GM21825 (cell line): ENCODE data around the gene IL7R.

Experiments
- ATAC-seq: cut with Tn5 transposase; IDR thresholded peaks from one replicate; pipeline ENCODE4 v1.9.1; 2021; ENCODE audit warnings: mild to moderate bottlenecking, moderate library complexity; ENCODE audit not compliant: unreplicated experiment

The IL7R gene, protein sequence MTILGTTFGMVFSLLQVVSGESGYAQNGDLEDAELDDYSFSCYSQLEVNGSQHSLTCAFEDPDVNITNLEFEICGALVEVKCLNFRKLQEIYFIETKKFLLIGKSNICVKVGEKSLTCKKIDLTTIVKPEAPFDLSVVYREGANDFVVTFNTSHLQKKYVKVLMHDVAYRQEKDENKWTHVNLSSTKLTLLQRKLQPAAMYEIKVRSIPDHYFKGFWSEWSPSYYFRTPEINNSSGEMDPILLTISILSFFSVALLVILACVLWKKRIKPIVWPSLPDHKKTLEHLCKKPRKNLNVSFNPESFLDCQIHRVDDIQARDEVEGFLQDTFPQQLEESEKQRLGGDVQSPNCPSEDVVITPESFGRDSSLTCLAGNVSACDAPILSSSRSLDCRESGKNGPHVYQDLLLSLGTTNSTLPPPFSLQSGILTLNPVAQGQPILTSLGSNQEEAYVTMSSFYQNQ

DNA sequence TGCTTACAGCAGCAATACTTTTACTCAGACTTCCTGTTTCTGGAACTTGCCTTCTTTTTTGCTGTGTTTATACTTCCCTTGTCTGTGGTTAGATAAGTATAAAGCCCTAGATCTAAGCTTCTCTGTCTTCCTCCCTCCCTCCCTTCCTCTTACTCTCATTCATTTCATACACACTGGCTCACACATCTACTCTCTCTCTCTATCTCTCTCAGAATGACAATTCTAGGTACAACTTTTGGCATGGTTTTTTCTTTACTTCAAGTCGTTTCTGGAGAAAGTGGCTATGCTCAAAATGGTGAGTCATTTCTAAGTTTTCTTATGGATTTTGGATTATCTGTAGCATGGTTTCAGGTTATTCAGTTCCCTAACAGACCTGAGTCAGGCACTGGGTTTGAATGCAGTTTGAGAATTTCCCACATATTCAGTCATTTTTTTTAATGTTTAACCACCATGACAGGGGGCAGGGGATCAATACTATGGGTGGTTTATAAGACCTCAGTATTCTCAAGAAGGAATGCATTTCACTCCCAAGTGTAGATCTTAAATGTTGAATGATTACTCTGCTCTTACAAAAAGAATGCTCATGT is at the start of gene IL7R:
TSS of gene IL7R (plus strand) at position 127 of the 587 bp plus-strand sequence. CDS start at position 214, 87 bp downstream.
- ATAC-seq = no peak

- no peak for ATAC-seq
Observed at GRCh38 chr5:35810601-35811000, 46.1 kb upstream of the IL7R start.

DNA sequence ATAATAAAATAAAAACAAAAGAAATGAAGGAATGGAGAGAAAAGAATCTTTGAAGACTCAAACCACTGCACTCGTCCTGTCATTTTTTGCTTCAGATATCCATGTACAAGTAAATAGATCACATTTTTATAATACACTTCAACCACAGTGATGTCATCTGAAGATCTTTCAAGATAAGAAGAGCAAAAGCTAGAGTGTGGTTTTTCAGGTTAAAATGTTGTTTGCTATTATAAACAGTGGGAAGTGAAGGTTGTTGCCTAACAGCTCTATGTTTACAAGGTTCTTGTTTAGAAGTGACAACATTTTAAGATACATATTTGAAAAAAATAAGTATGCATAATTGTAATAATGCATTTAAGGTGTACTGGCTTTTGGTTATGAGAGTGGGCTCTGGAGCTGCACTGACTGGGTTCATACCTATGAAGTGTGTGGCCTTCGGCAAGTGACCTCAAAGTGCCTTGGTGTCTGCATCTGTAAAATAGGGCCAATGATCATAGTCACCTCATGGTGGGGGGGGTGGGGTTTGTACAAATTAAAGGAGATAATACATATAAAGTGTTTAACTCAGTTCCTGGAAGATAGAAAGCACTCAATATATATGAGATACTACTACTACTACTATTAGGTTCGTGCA is 45.5 kb upstream of the IL7R start:
- ATAC-seq = no peak

DNA sequence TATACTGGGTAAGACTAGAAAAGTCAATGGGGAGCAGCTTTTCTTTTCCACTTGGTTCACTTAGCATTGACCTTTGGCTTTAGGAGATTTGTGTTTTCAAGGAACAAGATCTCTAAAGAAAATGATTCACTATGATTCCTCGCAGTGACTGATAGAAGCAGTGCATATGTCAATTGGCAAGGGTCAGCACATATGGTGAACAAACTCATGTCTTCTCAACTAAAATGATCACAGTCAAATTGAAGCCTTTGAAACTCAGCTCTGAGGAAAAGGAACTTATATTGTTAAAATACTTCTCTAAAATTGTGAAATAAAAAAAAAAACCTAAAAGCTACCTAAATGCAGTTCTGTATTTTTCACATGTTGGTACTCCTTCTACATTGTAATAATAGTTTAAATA is 43.2 kb upstream of the IL7R start:
- ATAC-seq = no peak

DNA sequence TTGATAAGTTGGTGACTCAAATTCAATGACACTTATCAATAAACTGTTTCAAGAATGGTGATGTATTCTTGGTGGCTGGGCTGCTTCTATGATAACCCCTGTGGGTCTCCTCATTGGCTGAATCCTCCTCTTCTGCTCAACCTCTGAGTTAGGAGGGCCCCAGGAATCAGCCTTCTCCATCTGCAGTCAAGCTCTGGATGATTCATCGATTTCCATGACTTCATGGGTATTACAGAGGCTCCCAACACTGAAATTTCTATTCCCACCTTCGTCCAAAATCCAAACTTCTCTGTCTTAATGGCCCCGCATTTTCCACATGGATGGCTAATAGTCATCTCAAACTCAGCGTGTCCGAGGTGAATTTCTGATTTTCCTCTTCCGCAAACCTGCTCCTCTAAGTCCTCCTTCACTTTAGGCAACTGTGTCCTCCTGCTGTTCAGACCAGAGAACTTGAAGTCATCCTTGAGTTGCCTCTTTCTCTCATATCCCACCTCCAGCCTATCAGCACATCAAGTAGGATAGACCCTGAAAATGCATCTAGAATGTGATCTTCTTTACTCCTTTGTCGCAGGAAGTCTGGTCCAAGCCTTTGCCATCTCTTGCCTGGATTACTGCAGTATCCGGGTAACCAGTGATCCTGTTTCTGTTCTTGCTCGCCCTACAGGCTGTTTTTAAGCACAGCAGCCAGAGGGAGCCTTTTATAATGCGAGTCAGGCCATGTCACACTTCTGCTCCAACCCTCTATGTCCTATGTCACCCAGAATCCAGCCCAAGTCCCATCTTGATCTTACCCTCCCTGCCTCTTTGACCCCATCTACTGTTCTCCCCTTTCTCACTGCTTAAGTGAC is 41.4 kb upstream of the IL7R start:
- ATAC-seq = no peak

DNA sequence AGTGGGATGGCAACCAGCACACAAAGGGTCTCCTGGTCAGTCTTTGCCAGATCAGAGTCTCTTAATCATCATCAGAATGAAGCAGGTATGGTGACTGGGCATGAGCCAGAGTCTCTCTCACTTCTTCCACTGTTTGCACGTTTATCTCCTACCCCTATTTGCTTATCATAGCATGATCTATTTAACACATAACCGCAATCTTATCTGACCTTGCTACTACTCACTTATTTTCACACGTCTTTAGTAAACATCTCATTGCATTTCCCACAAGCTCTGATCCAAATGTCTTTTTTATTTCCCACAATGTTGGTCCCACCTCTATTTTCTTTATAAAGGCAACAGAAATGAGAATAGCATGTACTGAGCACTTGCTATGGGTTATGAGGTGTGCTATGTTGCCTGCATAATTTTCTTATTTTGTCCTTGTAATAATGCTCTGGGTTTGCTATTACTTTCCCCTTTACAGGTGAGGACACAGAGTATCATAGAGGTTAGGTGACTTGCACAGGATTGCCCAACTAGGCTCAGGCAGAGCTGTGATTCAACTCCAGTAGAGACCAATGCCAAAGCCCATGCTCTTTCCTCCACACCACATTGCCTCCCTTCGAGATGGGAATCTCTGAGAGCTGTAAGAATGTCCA is 39.7 kb upstream of the IL7R start:
- ATAC-seq = no peak

GRCh38 chr5:35819026-35819425 is 37.7 kb upstream of the IL7R start:
- ATAC-seq = no peak

- ATAC-seq = no peak
Observed at GRCh38 chr5:35819668-35820067, 37.0 kb upstream of the IL7R start.

GRCh38 chr5:35820735-35821134 is 36.0 kb upstream of the IL7R start:
- no peak for ATAC-seq

DNA sequence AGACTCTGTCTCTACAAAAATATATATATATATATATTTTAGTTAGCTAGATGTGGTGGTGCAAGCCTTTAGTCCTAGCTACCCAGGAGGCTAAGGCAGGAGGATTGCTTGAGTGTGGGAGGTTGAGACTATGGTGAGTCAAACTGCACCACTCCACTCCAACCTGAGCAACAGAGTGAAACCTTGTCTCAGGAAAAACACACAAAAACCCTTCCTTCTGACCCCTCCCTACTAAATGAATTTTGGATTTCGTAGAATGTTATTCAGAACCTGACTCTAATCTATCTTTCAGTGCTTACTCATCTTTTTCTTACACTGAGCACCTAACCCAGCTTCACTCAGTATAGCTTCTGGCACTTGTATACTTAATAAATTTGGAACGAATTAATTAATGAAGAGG is 35.2 kb upstream of the IL7R start:
- no peak for ATAC-seq

DNA sequence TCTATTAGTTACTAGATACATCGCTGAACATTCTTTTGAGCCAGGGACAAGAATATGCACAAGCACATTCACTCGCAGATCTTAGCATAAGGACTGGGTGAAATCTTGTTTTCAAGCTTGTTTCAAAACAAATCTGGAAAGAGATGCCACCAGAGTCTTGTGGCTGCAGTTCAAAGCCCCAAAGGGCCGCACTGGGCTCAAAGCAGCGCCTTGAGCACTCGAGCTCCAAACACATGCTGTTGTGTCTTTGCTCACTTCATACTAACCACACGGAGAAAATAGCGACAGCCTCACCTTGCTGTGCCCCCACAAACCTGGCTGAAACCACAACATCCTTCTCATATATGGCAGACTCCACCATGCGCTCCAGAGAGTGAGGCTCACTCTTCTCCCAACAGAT is 34.2 kb upstream of the IL7R start:
- ATAC-seq = no peak

- no peak for ATAC-seq
Observed at GRCh38 chr5:35823347-35824098, 33.2 kb upstream of the IL7R start.

DNA sequence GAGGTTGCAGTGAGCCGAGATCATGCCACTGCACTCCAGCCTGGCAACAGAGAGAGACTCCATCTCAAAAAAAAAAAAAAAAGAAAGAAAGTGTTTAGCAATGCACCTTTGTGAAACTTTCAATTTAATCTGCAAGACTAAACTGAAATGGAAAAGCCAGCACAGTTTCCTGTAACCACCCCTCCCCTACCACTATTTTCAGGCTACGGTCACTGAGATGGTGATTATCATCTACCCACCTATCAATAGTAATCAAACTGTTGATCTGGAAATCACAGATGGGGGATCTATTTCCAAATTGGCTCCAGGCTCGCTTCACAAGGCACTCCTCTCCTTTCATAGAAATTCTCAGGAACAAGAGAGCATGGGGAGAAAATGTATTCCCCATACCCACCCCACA is 30.6 kb upstream of the IL7R start:
- no peak for ATAC-seq

GRCh38 chr5:35826554-35826953 is 30.1 kb upstream of the IL7R start:
- no peak for ATAC-seq

- no peak for ATAC-seq
Observed at GRCh38 chr5:35828082-35828598, 28.6 kb upstream of the IL7R start.

- ATAC-seq = no peak
Observed at GRCh38 chr5:35830587-35830986, 26.1 kb upstream of the IL7R start.

DNA sequence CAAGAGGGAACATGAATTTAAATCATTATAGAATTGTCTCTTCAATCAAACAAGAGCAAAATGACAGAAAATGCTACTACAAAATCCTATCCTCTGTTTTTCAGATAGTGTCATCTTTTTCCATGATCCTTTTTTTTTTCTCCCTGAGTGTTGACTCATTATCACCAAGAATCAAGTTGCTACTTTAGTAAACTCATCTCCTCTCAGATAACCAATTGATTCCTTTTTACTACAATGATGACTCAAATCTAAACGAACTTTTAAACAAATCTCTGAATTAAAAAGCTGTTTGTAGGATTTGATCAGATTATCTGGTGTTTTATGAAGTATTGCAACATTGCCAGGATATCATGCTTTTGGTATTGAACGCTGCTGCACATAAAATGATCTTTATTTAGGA is 23.9 kb upstream of the IL7R start:
- no peak for ATAC-seq

- ATAC-seq = no peak
Observed at GRCh38 chr5:35833224-35833623, 23.5 kb upstream of the IL7R start.

DNA sequence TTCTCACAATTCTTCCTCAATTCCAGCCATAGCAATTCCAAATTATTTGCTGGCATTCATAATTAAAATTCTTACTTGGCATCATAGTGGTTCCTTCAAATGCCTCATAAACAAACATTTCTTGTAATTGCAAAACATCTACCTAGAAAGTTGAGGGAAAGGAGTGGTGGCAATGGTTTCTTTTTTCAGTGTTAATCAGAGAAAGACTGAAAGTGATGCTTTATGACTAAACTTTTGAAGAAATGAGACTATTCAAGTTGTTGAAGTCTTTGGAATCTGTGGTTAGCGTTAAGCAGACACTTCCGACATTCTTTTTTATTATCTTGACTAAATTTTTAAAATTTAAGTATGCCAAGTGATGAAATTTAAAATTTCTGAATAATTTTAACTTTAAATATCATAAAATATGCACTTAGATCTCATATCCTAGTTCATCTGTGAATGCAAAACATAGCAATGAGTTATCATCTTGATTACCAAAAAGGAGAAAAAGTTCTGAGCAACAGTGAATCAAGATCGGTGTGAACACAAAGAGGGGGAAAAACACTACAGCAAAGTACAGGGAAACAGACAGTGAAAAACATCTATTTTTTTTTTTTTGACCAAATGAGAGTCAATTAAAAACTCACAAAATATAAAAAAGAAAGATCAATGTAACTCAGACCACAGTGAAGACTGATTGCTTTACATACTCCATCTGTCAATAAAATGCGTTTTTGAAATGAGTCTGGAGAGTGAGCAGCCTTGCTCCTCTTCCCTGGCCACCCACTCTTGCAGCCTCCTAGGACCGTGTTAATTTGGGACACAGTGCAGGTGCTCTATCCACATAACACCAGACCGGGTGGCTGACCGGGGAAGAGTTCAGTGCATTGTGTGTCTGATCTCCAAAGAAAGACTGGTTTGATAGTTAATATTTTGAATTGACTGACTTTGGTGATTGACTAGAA is 20.6 kb upstream of the IL7R start:
- no peak for ATAC-seq
